BLaER1 (cell line): Measurements from ENCODE around the gene KRTAP1-3.
"Not testable (repeated sequence)": the region's sequence is repeated elsewhere in the genome, so short reads cannot be mapped to it uniquely, and the experiment has no call there.

Source experiments
- H3K27ac ChIP-seq: shearing (Covaris generic); formaldehyde crosslinking; 2 replicates; pipeline ENCODE4 v1.8.1; 2022
- H3K27me3 ChIP-seq: shearing (Covaris generic); formaldehyde crosslinking; 2 replicates; pipeline ENCODE4 v1.8.1; 2022
- H3K36me3 ChIP-seq: shearing (Covaris generic); formaldehyde crosslinking; 2 replicates; pipeline ENCODE4 v1.8.1; 2022
- H3K4me1 ChIP-seq: shearing (Covaris generic); formaldehyde crosslinking; 2 replicates; pipeline ENCODE4 v1.8.1; 2022
- H3K4me2 ChIP-seq: shearing (Covaris generic); formaldehyde crosslinking; 2 replicates; pipeline ENCODE4 v1.8.1; 2022
- H3K4me3 ChIP-seq: shearing (Covaris generic); formaldehyde crosslinking; 2 replicates; pipeline ENCODE4 v1.8.1; 2022
- H3K9ac ChIP-seq: shearing (Covaris generic); formaldehyde crosslinking; 2 replicates; pipeline ENCODE4 v1.8.1; 2022
- H3K9me3 ChIP-seq: shearing (Covaris generic); formaldehyde crosslinking; 2 replicates; pipeline ENCODE4 v1.8.1; 2022
- H4K20me1 ChIP-seq: shearing (Covaris generic); formaldehyde crosslinking; 2 replicates; pipeline ENCODE4 v1.8.1; 2022
- Cebpa-rat ChIP-seq: shearing (Covaris generic); IDR thresholded peaks from 2 replicates; pipeline ENCODE4 v1.8.1; 2022

KRTAP1-3 gene

DNA sequence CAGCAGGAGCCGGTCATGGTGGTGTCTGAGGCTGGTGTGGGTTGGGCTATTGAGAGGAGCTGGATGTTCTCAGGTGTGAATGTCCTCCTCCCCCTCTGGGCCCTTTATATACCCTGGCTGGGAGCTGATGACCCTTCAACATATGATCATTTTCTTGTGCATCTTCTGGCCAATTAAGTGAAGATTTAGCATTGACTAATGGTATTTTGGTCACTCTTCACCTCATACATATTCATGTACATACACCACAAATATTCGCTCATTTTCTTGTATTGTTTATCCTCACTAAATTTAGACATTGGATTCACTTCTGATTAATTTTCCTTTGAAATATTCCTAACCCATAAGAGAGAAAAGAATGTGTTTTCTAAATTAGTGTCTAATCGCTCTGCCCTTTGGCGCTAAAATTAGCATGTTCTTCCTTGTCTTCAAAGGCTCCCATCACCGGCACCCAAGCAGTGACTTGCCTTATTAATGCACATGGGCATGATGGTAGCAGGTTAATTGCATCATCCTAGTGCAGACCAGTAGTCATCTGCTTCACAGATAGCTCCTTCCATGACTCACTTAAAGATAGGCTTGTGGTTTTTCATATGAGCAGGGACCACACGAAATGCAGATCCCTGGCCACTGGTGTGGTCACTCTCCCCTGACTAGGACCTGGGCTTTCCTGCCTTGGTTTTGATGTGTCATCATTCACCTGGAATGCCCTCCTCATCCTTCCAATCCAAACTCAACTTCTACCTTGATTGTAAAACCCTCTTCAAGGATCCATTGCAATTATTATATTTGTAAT is 31.4 kb upstream of the KRTAP1-3 start, which contains the start of gene KRTAP2-4:
Gene KRTAP2-4 (minus strand): TSS at position 51 of the 796 bp plus-strand sequence. CDS start 34 bp downstream, at position 17.
- Histone ChIP-seq H3K27ac (no peak within 1 kb of the TSS), H3K9me3 (no peaks in the 10 kb centered on the region), H3K4me1 (no peaks in the 10 kb centered on the region), H3K36me3 (no peaks in the 10 kb centered on the region), H3K4me2 (no peak within 1 kb of the TSS), H3K27me3 (no peaks in the 10 kb centered on the region), H3K4me3 (no peak within 1 kb of the TSS), H3K9ac (no peak within 1 kb of the TSS), H4K20me1 (no peaks in the 10 kb centered on the region)
- no peak for TF ChIP-seq Cebpa-rat

- not testable (repeated sequence) for H3K4me1 ChIP-seq, H3K27me3 ChIP-seq, H3K27ac ChIP-seq, H3K9ac ChIP-seq, H3K9me3 ChIP-seq, H3K36me3 ChIP-seq, H3K4me2 ChIP-seq, H4K20me1 ChIP-seq, H3K4me3 ChIP-seq
Measured at GRCh38 chr17:41065016-41065689, 30.5 kb upstream of the KRTAP1-3 start.

- Histone ChIP-seq H3K4me2 (no peak overlapping the region), H3K4me3 (no peak overlapping the region), H3K9ac (no peak overlapping the region), H3K36me3 (no peaks in the 10 kb centered on the region), H3K27ac (no peak overlapping the region), H3K9me3 (no peaks in the 10 kb centered on the region), H3K4me1 (no peaks in the 10 kb centered on the region), H4K20me1 (no peaks in the 10 kb centered on the region), H3K27me3 (no peaks in the 10 kb centered on the region)
- no peak for TF ChIP-seq Cebpa-rat
Measured at GRCh38 chr17:41064301-41064700, 29.6 kb upstream of the KRTAP1-3 start.

DNA sequence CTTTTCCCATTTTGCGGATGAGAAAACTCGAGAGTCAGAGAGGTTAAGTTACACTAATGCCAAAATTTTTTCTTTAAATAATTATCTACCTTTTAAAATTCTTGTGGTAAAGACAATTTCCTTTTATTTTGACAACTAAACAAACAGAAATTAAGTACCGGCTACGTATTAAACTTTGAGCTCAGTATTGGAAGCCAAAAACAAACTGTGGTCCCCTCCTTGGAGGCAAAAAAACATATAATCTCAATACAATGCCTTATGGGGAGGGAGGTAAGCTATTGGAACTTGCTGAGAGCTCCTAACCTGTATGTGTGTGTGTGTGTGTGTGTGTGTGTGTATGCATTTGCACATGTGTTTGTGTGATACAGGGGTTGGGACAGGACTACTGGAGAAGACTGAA is 28.8 kb upstream of the KRTAP1-3 start:
- no peak overlapping the region for H3K4me2 ChIP-seq
- H3K4me1 ChIP-seq = no peaks in the 10 kb centered on the region
- H3K36me3 ChIP-seq = no peaks in the 10 kb centered on the region
- no peak overlapping the region for H3K4me3 ChIP-seq
- no peaks in the 10 kb centered on the region for H3K9me3 ChIP-seq
- no peaks in the 10 kb centered on the region for H3K27me3 ChIP-seq
- no peak overlapping the region for H3K27ac ChIP-seq
- TF ChIP-seq Cebpa-rat = no peak
- H4K20me1 ChIP-seq = no peaks in the 10 kb centered on the region
- no peak overlapping the region for H3K9ac ChIP-seq

DNA sequence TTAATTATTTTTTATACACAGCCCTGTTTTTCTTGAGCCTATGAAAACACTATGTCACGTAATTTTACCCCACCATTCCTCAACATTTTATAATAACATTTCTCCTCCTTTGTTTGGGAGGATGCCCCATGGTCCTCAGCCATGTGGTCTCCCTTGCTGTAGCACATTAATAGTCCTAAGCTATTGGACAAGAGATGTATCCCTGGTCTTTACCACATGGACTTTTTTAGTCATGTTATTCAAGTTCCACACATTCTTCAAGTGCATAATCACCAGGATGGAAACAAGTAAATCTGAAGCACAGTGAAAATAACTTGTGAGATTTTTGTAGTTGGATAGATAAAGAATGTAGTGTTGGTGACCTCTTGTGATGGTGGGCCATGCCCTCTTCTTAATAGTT is 27.3 kb upstream of the KRTAP1-3 start:
- Histone ChIP-seq H4K20me1 (no peaks in the 10 kb centered on the region), H3K27me3 (no peaks in the 10 kb centered on the region), H3K4me1 (no peaks in the 10 kb centered on the region), H3K4me3 (no peak overlapping the region), H3K9me3 (0 out of 2 replicates have a peak, but pooled peaks cover 6% of the 10 kb centered on the region), H3K27ac (no peak overlapping the region), H3K9ac (no peak overlapping the region), H3K4me2 (no peak overlapping the region), H3K36me3 (no peaks in the 10 kb centered on the region)
- TF ChIP-seq Cebpa-rat = no peak

DNA sequence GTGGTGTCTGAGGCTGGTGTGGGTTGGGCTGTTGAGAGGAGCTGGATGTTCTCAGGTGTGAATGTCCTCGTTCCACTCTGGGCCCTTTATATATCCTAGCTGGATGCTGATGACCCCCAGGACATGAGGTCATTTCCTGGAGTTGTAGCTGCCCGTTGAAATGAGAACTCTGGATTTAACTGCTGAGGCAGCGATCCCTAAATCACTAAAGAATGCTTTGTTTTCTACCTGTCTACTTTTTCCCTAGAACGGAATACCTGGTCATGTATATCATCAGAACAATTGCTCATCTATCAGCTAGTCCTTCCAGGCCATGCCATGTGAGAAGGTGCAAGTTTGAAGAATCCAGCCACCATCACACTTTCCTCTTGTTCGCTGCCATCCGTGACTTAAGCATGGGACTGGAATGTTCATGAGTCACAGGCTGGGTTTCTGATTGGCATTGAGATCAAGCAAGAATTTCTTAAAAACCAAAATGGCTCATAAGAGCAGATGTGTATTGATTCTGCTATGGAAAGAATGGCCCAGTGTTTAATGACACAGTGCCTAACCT is 25.5 kb upstream of the KRTAP1-3 start, which contains the start of gene KRTAP2-3:
Gene KRTAP2-3 (minus strand): TSS at position 63 of the 553 bp plus-strand sequence. CDS start 64 bp downstream, outside the sequence.
- TF ChIP-seq Cebpa-rat = no peak
- H3K27me3 ChIP-seq = no peaks in the 10 kb centered on the region
- no peak within 1 kb of the TSS for H3K4me2 ChIP-seq
- H4K20me1 ChIP-seq = no peaks in the 10 kb centered on the region
- H3K27ac ChIP-seq = no peak within 1 kb of the TSS
- H3K4me1 ChIP-seq = no peaks in the 10 kb centered on the region
- no peak within 1 kb of the TSS for H3K9ac ChIP-seq
- no peak within 1 kb of the TSS for H3K4me3 ChIP-seq
- H3K36me3 ChIP-seq = no peaks in the 10 kb centered on the region
- 0 out of 2 replicates have a peak, but pooled peaks cover 6% of the 10 kb centered on the region for H3K9me3 ChIP-seq

DNA sequence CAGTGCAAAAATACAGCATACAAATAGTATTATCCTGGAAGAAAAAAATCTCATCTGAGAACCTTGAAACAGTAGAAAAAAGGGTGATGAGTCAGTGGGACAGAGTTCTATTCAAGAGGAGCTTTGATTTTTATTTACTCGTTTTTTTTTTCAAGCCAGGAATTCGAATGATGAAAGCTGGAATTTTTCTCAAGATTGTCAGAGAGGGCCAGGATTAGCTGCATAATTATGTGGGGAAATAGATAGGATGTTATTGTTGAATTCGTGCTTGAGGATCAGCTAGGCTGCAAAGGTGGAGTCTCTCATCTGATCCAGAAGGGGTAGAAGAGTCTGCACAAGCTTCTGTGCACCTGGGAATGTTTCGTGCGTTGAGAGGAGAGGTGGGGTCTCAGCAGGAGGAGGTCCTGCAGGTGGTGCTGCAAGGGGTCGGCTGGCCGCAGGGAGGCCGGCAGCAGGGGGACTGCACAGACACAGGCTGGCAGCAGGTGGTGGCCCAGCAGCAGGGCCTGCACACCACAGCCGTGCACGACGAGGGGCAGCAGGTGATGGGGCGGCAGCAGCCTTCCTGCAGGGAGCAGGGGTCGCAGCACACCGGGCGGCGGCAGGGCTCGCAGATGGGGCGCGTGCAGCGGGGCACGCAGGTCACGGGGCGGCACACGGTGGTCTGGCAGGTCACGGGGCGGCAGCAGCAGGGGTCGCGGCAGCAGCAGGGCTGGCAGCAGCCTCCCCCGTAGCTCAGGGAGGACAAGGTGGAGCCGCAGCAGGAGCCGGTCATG is 24.8 kb upstream of the KRTAP1-3 start:
- H3K27me3 ChIP-seq, H3K4me2 ChIP-seq, H3K9ac ChIP-seq, H3K9me3 ChIP-seq, H3K4me1 ChIP-seq, H3K27ac ChIP-seq, H3K36me3 ChIP-seq, H4K20me1 ChIP-seq, H3K4me3 ChIP-seq: not testable (repeated sequence)

- no peaks in the 10 kb centered on the region for H3K4me1 ChIP-seq
- no peak overlapping the region for H3K27ac ChIP-seq
- TF ChIP-seq Cebpa-rat = no peak
- no peaks in the 10 kb centered on the region for H3K27me3 ChIP-seq
- H3K9me3 ChIP-seq = 0 out of 2 replicates have a peak, but pooled peaks cover 6% of the 10 kb centered on the region
- no peak overlapping the region for H3K4me2 ChIP-seq
- H3K9ac ChIP-seq = no peak overlapping the region
- no peak overlapping the region for H3K4me3 ChIP-seq
- H4K20me1 ChIP-seq = no peaks in the 10 kb centered on the region
- no peaks in the 10 kb centered on the region for H3K36me3 ChIP-seq
Measured at GRCh38 chr17:41058741-41059140, 24.1 kb upstream of the KRTAP1-3 start.

GRCh38 chr17:41057547-41057946 is 22.9 kb upstream of the KRTAP1-3 start:
- H4K20me1 ChIP-seq = no peaks in the 10 kb centered on the region
- TF ChIP-seq Cebpa-rat = no peak
- H3K4me2 ChIP-seq = no peak overlapping the region
- H3K4me3 ChIP-seq = no peak overlapping the region
- H3K36me3 ChIP-seq = no peaks in the 10 kb centered on the region
- H3K9ac ChIP-seq = no peak overlapping the region
- no peak overlapping the region for H3K27ac ChIP-seq
- no peaks in the 10 kb centered on the region for H3K27me3 ChIP-seq
- H3K9me3 ChIP-seq = peaks cover 6% of the 10 kb centered on the region; the same call in 1 of the 2 replicates
- no peaks in the 10 kb centered on the region for H3K4me1 ChIP-seq

DNA sequence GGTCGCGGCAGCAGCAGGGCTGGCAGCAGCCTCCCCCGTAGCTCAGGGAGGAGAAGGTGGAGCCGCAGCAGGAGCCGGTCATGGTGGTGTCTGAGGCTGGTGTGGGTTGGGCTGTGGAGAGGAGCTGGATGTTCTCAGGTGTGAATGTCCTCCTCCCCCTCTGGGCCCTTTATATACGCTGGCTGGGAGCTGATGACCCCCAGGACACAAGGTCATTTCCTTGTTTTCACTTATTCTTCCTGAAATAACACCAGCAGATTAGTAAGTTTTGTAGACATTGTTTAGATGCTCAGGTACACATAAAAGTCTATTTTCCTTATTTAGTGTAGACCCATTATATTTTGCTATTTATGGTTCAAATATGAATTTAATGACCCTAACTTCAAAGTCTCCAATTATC is 20.5 kb upstream of the KRTAP1-3 start, which contains the start of gene KRTAP2-2:
Gene KRTAP2-2 (minus strand): TSS at position 101 of the 400 bp plus-strand sequence. CDS start 19 bp downstream, at position 82.
- not testable (repeated sequence) for H3K4me1 ChIP-seq, H3K9ac ChIP-seq, H3K9me3 ChIP-seq, H3K27ac ChIP-seq, H3K4me3 ChIP-seq, H4K20me1 ChIP-seq, H3K27me3 ChIP-seq, H3K36me3 ChIP-seq, H3K4me2 ChIP-seq

DNA sequence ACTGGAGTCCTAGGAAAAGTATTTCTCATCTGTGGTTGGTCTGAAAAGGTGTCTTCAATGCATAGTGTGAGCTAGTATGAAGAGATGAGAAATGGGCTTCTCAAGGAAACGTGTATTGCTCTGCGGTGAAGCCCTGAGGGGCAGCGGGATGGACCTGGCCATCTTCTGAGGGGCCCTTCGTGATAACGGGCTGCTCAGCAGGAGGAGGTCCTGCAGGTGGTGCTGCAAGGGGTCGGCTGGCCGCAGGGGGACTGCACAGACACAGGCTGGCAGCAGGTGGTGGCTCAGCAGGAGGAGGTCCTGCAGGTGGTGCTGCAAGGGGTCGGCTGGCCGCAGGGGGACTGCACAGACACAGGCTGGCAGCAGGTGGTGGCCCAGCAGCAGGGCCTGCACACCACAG is 19.9 kb upstream of the KRTAP1-3 start:
- not testable (repeated sequence) for H3K27ac ChIP-seq, H3K27me3 ChIP-seq, H3K4me2 ChIP-seq, H4K20me1 ChIP-seq, H3K4me3 ChIP-seq, H3K36me3 ChIP-seq, H3K9me3 ChIP-seq, H3K4me1 ChIP-seq, H3K9ac ChIP-seq
